Ascending aorta (tissue), 2 donors: ENCODE data around the gene PRR36. TPM values are rescaled to one million over a fixed set of nuclear protein-coding genes. Genes with fewer than 3 reads are reported as not detected.

Source experiments
- DNase-seq, 2 donors: peaks; one replicate each; pipeline ENCODE4 v3.0.0-alpha.2; 2019; ENCODE audit warnings: low spot score in 2 of 2
- H3K27ac ChIP-seq, 2 donors: fragments of 200-600 bp; sonication (generic); one replicate each; pipeline ENCODE4 v1.5.1; 2016 to 2017; ENCODE audit warnings: mild to moderate bottlenecking in 1 of 2
- H3K27me3 ChIP-seq: fragments of 200-600 bp; sonication (generic); one replicate; pipeline ENCODE4 v1.5.1; 2017
- H3K36me3 ChIP-seq, 2 donors: fragments of 200-600 bp; sonication (generic); one replicate each; pipeline ENCODE4 v1.5.1; 2016
- H3K4me1 ChIP-seq, 2 donors: fragments of 200-600 bp; sonication (generic); one replicate each; pipeline ENCODE4 v1.5.1; 2016 to 2017; ENCODE audit warnings: mild to moderate bottlenecking in 1 of 2
- H3K4me3 ChIP-seq, 2 donors: fragments of 200-600 bp; sonication (generic); one replicate each; pipeline ENCODE4 v1.5.1; 2016 to 2017; ENCODE audit warnings: mild to moderate bottlenecking in 1 of 2
- H3K9me3 ChIP-seq, 2 donors: fragments of 200-600 bp; sonication (generic); one replicate each; pipeline ENCODE4 v1.5.1; 2016
- CTCF ChIP-seq, 3 experiments: fragments of 200-600 bp in 2 of 3; fragments of 450-650 bp in 1 of 3; sonication (generic) in 2 of 3; IDR thresholded peaks; one replicate each; pipeline ENCODE4 v1.5.1; 2016 to 2019; ENCODE audit warnings: antibody characterized with exemption in 3 of 3, mild to moderate bottlenecking in 1 of 3, moderate library complexity in 1 of 3
- intact Hi-C: fragments of 100-400 bp; cut with DNase I; formaldehyde crosslinking; loops from one replicate; pipeline ENCODE4 v1.15.1; 2023
- total RNA-seq: library from RNA; depleted of rRNA; stranded (reverse); fragments of >200 nt; gene quantifications from one replicate; pipeline ENCODE4 v1.1.0, GENCODE V29; 2016

PRR36 gene
- total RNA-seq, 1 donor from 2014 or later = not detected

- Histone ChIP-seq H3K4me1 (peaks cover 15 to 17% of the 10 kb centered on the region in 2 donors), H3K4me3 (no peak overlapping the region), H3K27me3 (peaks cover 13% of the 10 kb centered on the region), H3K27ac (no peak overlapping the region), H3K36me3 (peaks cover 41 to 42% of the 10 kb centered on the region in 2 donors), H3K9me3 (no peaks in the 10 kb centered on the region)
- no peak for TF ChIP-seq CTCF (IDR thresholded peaks at IDR 0.05)
- intact Hi-C loops = no loop called here
- no peak for DNase-seq
These were observed 39.9 kb upstream of the PRR36 start for GRCh38 chr19:7914099-7914498.

DNA sequence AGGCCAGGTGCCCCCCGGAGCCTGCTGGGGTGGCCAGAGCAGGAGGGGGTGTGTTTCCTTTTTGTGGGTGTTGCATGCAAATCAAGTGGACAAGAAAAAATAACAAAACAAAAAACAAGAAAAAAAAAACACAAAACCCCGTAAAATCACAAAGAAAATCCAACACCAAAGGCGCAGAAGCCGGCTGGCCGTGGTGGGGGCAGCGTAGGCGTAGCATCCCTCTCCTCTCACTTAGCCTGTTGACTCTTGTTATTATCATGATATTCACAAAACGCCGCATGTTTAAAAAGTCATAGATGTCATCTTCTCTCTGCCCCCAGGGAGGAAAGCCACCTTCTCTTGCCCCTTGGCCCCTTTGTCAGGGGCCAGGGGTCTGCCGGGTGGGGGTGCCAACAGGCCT is 39.5 kb upstream of the PRR36 start:
- DNase-seq = no peak
- Histone ChIP-seq H3K27ac (no peak overlapping the region), H3K9me3 (no peaks in the 10 kb centered on the region), H3K4me3 (no peak overlapping the region), H3K36me3 (peaks cover 42 to 46% of the 10 kb centered on the region in 2 donors), H3K27me3 (peaks cover 13% of the 10 kb centered on the region), H3K4me1 (peaks cover 15 to 17% of the 10 kb centered on the region in 2 donors)
- intact Hi-C loops = no loop called here
- no peak for TF ChIP-seq CTCF (IDR thresholded peaks at IDR 0.05)

DNA sequence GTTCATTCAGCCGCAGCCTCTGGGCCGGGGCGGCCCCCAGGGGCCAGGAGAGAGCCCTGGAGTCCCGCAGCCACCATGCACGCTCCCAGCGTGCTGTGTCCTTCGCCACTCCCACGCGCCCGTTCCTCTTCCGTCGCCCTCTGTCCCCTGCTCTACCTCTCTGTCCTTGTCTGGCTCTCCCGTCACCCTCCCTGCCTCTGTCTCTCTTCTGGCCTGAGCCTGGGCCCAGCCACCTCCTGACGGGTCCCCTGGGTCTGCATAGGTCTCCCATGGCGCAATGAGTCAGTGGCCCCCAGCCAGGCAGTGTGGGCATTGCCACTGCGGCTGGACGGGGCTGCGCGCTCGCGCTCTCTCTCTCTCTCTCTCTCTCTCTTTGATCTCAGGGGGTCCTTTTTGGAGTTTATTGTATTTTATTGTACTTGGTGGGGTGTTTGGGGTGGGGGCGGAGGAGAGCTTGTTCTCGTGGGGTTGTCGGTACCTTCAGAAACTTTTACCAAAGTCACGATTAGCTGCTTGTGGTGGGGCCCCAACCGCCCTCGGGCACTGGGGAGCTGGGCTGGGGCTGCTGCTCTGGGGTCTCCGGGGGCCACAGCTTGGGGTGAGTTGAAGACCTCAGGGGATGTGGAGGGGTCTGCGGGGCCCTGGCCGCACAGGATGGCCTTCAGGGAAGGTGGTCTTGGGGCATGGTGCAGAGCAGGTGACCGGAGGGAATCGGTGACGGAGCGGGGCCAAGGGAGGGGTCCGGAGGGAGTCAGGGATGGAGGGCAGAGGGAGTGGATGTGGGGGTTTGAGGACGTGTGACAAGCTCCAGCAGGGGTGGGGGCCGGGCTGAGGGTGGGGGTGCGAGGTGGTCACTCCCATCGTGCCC is 38.7 kb upstream of the PRR36 start:
- intact Hi-C loops = no loop called here
- no peak for DNase-seq
- H3K27ac ChIP-seq = no peak overlapping the region
- H3K4me1 ChIP-seq = peaks cover 14 to 17% of the 10 kb centered on the region in 2 donors
- no peaks in the 10 kb centered on the region for H3K9me3 ChIP-seq
- H3K36me3 ChIP-seq = peaks cover 42 to 47% of the 10 kb centered on the region in 2 donors
- no peak for TF ChIP-seq CTCF (IDR thresholded peaks at IDR 0.05)
- H3K4me3 ChIP-seq = no peak overlapping the region
- H3K27me3 ChIP-seq = peaks cover 13% of the 10 kb centered on the region

DNA sequence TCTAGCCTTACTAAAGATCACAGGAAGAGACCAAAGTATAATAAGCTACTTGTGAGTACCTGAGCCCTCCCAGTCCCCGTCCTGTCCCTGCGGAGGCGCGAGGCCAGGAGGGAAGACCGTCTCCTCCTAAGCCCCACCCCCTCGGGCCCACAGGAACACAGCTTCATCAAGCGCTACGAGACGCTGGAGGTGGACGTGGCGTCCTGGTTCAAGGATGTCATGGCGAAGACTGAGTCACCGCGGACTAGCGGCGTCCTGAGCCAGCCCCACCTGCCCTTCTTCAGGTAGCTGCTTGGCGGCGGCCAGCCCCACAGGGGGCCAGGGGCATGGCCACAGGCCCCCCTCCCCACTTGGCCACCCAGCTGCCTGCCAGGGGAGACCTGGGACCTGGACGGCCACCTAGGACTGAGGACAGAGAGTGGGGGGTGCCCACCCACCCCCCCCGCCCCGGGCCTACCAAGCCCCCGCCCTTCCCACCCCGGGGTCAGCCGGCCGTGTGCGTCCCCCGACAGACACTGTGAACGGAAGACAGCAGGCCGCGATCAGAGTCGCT is 38.0 kb upstream of the PRR36 start:
- Histone ChIP-seq H3K27me3 (peaks cover 9% of the 10 kb centered on the region), H3K4me1 (peaks cover 7 to 10% of the 10 kb centered on the region in 2 donors), H3K27ac (no peak overlapping the region), H3K36me3 (peaks cover 42 to 47% of the 10 kb centered on the region in 2 donors), H3K4me3 (no peak overlapping the region), H3K9me3 (no peaks in the 10 kb centered on the region)
- TF ChIP-seq CTCF (IDR thresholded peaks at IDR 0.05) = no peak
- intact Hi-C loops = no loop called here
- DNase-seq = no peak

DNA sequence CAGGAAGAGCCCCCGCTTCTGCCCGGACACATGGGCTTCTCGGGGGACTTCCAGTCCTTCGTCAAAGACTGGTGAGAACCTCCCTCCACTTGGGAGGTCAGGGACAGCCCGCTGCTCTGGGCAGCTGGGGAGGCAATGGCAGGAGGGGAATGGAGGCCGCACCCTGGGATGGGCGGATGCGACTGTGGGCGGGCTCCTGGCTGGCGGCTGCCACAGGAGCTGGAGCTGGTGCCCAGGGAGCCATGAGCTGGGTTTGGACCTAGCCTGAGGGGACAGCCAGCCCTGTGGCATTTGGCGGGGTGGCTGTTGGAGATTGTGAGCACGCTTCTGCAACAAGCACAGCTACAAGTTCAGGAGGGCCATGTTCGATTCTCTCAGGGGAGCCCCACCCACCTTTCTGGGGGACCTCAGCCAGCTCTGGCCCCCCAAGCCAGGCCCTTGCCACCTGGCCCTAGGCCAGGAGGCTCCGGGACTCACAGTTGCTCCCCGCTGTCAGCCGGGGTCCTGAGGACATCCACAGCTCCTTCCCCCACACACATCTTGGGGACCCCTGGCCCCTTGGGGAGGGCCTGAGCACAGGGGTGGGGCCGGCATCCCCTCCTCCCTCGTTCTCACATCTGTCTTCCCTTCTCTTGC is 37.4 kb upstream of the PRR36 start:
- H3K36me3 ChIP-seq = peaks cover 42 to 47% of the 10 kb centered on the region in 2 donors
- DNase-seq = no peak
- H3K27me3 ChIP-seq = peaks cover 5% of the 10 kb centered on the region
- no peaks in the 10 kb centered on the region for H3K9me3 ChIP-seq
- intact Hi-C loops = no loop called here
- H3K4me1 ChIP-seq = peaks cover 7 to 8% of the 10 kb centered on the region in 2 donors
- no peak overlapping the region for H3K27ac ChIP-seq
- no peak overlapping the region for H3K4me3 ChIP-seq
- no peak for TF ChIP-seq CTCF (IDR thresholded peaks at IDR 0.05)
